Measurements from ENCODE around the gene TERT.

TERT gene

GRCh38 chr5:1318659-1319251, 23.9 kb upstream of the TERT start:
- DNase-seq (ENCODE audit: low spot score), result no peak

GRCh38 chr5:1317921-1318565, 23.2 kb upstream of the TERT start:
- DNase-seq (ENCODE audit: low spot score), result no peak

- no peak for DNase-seq (ENCODE audit: low spot score)
Measured at GRCh38 chr5:1316588-1317340, 21.9 kb upstream of the TERT start.

GRCh38 chr5:1315709-1316587, 21.1 kb upstream of the TERT start:
- DNase-seq (ENCODE audit: low spot score), result peak; percentile 67

- DNase-seq (ENCODE audit: low spot score), result no peak
Measured at GRCh38 chr5:1315018-1315708, 20.3 kb upstream of the TERT start.

GRCh38 chr5:1314564-1314982, 19.7 kb upstream of the TERT start:
- DNase-seq (ENCODE audit: low spot score), result no peak

- no peak for DNase-seq (ENCODE audit: low spot score)
Measured at GRCh38 chr5:1312993-1313833, 18.3 kb upstream of the TERT start.

- no peak for DNase-seq (ENCODE audit: low spot score)
Measured at GRCh38 chr5:1312206-1312605, 17.3 kb upstream of the TERT start.

- no peak for DNase-seq (ENCODE audit: low spot score)
Measured at GRCh38 chr5:1311439-1312055, 16.7 kb upstream of the TERT start.

GRCh38 chr5:1310118-1310517, 15.2 kb upstream of the TERT start:
- DNase-seq (ENCODE audit: low spot score), result no peak

- no peak for DNase-seq (ENCODE audit: low spot score)
Measured at GRCh38 chr5:1304033-1304432, 9.2 kb upstream of the TERT start.

GRCh38 chr5:1302258-1302657, 7.4 kb upstream of the TERT start:
- no peak for DNase-seq (ENCODE audit: low spot score)

- DNase-seq (ENCODE audit: low spot score), result no peak
Measured at GRCh38 chr5:1300581-1301083, 5.8 kb upstream of the TERT start.

GRCh38 chr5:1299961-1300360, 5.1 kb upstream of the TERT start:
- no peak for DNase-seq (ENCODE audit: low spot score)

GRCh38 chr5:1299511-1299850, 4.6 kb upstream of the TERT start:
- no peak for DNase-seq (ENCODE audit: low spot score)

- no peak for DNase-seq (ENCODE audit: low spot score)
Measured at GRCh38 chr5:1298723-1299510, 4.0 kb upstream of the TERT start.

GRCh38 chr5:1298067-1298551, 3.2 kb upstream of the TERT start:
- DNase-seq (ENCODE audit: low spot score), result no peak

- DNase-seq (ENCODE audit: low spot score), result no peak
Measured at GRCh38 chr5:1297243-1297642, 2.4 kb upstream of the TERT start.

GRCh38 chr5:1295650-1296037, 776 bp upstream of the TERT start:
- no peak for DNase-seq (ENCODE audit: low spot score)
